Karpas-422 (cell line): ENCODE data around the gene CADM1. TPM values are rescaled to one million over a fixed set of nuclear protein-coding genes. Genes with fewer than 3 reads are reported as not detected.

Experiments
- DNase-seq: peaks from one replicate; pipeline ENCODE4 v3.0.0-alpha.2; 2015
- H2AFZ ChIP-seq: fragments of 200-600 bp; sonication (generic); 2 replicates; pipeline ENCODE4 v1.6.1; 2014; ENCODE audit warnings: antibody characterized with exemption, low read length, mixed read lengths
- H3K27ac ChIP-seq: fragments of 200-600 bp; sonication (generic); 2 replicates; pipeline ENCODE4 v1.5.1; 2014; ENCODE audit warnings: mild to moderate bottlenecking, low read length, moderate library complexity
- H3K27me3 ChIP-seq: fragments of 200-600 bp; sonication (generic); 2 replicates; pipeline ENCODE4 v1.6.1; 2014; ENCODE audit warnings: low read length, mixed read lengths
- H3K36me3 ChIP-seq: fragments of 200-600 bp; sonication (generic); 2 replicates; pipeline ENCODE4 v1.6.1; 2014; ENCODE audit warnings: low read length, mixed read lengths; ENCODE audit not compliant: insufficient read depth
- H3K4me1 ChIP-seq: fragments of 200-600 bp; sonication (generic); 2 replicates; pipeline ENCODE4 v1.6.1; 2014; ENCODE audit warnings: mild to moderate bottlenecking, low read length, mixed read lengths
- H3K4me2 ChIP-seq: fragments of 200-600 bp; sonication (generic); 2 replicates; pipeline ENCODE4 v1.6.1; 2014; ENCODE audit warnings: low read length, low read depth, mild to moderate bottlenecking; ENCODE audit not compliant: poor library complexity, severe bottlenecking
- H3K4me3 ChIP-seq: fragments of 200-600 bp; sonication (generic); 2 replicates; pipeline ENCODE4 v1.5.1; 2014; ENCODE audit warnings: mild to moderate bottlenecking, antibody characterized with exemption, low read length, mixed read lengths
- H3K79me2 ChIP-seq: fragments of 200-600 bp; sonication (generic); 2 replicates; pipeline ENCODE4 v1.6.1; 2014; ENCODE audit warnings: mild to moderate bottlenecking, low read length, mixed read lengths
- H3K9ac ChIP-seq: fragments of 200-600 bp; sonication (generic); 2 replicates; pipeline ENCODE4 v1.6.0; 2014; ENCODE audit warnings: low read length
- H3K9me2 ChIP-seq: fragments of 200-600 bp; sonication (generic), shearing (Covaris generic); replicated peaks from 2 replicates; pipeline ENCODE4 v1.6.0; 2014; ENCODE audit warnings: mild to moderate bottlenecking, low read length, moderate library complexity; ENCODE audit not compliant: insufficient read depth
- H3K9me3 ChIP-seq: fragments of 300-700, 200-600 bp; sonication (generic); 2 replicates; pipeline ENCODE4 v1.6.1; 2014; ENCODE audit warnings: low read length, mixed read lengths
- H4K20me1 ChIP-seq: fragments of 200-600 bp; sonication (generic); 2 replicates; pipeline ENCODE4 v1.6.1; 2014; ENCODE audit warnings: mild to moderate bottlenecking, antibody characterized with exemption, low read length, low read depth; ENCODE audit not compliant: insufficient read depth
- total RNA-seq: library from RNA; depleted of rRNA; stranded (reverse); fragments of >200 nt; shearing (Covaris generic); gene quantifications from 2 replicates; pipeline ENCODE4 v1.2.3, GENCODE V29; 2014; ENCODE audit warnings: low replicate concordance

The CADM1 gene
- total RNA-seq, 1 experiment from 2014 or later, result not detected

- no peaks in the 10 kb centered on the region for H3K27me3 ChIP-seq
- no peaks in the 10 kb centered on the region for H3K36me3 ChIP-seq
- H3K79me2 ChIP-seq, result no peaks in the 10 kb centered on the region
- no peaks in the 10 kb centered on the region for H3K9me2 ChIP-seq
- H3K4me2 ChIP-seq, result no peak overlapping the region
- H3K4me1 ChIP-seq, result no peaks in the 10 kb centered on the region
- H2AFZ ChIP-seq, result no peak overlapping the region
- no peak overlapping the region for H3K27ac ChIP-seq
- DNase-seq, result no peak
- H4K20me1 ChIP-seq, result no peaks in the 10 kb centered on the region
- no peak overlapping the region for H3K4me3 ChIP-seq
- no peaks in the 10 kb centered on the region for H3K9me3 ChIP-seq
- no peak overlapping the region for H3K9ac ChIP-seq
These were observed 206.9 kb downstream of the CADM1 start for GRCh38 chr11:115297330-115297729.

GRCh38 chr11:115291325-115291724, 212.9 kb downstream of the CADM1 start:
- H3K9ac ChIP-seq, result no peak overlapping the region
- no peak overlapping the region for H3K4me2 ChIP-seq
- H3K4me3 ChIP-seq, result no peak overlapping the region
- no peak overlapping the region for H3K27ac ChIP-seq
- DNase-seq, result no peak
- H3K4me1 ChIP-seq, result no peaks in the 10 kb centered on the region
- H2AFZ ChIP-seq, result no peak overlapping the region
- H3K36me3 ChIP-seq, result no peaks in the 10 kb centered on the region
- no peaks in the 10 kb centered on the region for H3K79me2 ChIP-seq
- H3K9me3 ChIP-seq, result no peaks in the 10 kb centered on the region
- H4K20me1 ChIP-seq, result no peaks in the 10 kb centered on the region
- H3K27me3 ChIP-seq, result no peaks in the 10 kb centered on the region
- no peaks in the 10 kb centered on the region for H3K9me2 ChIP-seq

GRCh38 chr11:115290893-115291292, 213.3 kb downstream of the CADM1 start:
- no peaks in the 10 kb centered on the region for H3K4me1 ChIP-seq
- no peak overlapping the region for H2AFZ ChIP-seq
- no peaks in the 10 kb centered on the region for H3K9me2 ChIP-seq
- H3K27me3 ChIP-seq, result no peaks in the 10 kb centered on the region
- no peaks in the 10 kb centered on the region for H3K79me2 ChIP-seq
- no peak overlapping the region for H3K27ac ChIP-seq
- no peak overlapping the region for H3K4me2 ChIP-seq
- H3K9ac ChIP-seq, result no peak overlapping the region
- no peaks in the 10 kb centered on the region for H3K36me3 ChIP-seq
- H4K20me1 ChIP-seq, result no peaks in the 10 kb centered on the region
- no peak overlapping the region for H3K4me3 ChIP-seq
- no peak for DNase-seq
- H3K9me3 ChIP-seq, result no peaks in the 10 kb centered on the region

- Histone ChIP-seq H3K36me3 (no peaks in the 10 kb centered on the region), H3K27ac (no peak overlapping the region), H3K9me2 (no peaks in the 10 kb centered on the region), H3K9me3 (no peaks in the 10 kb centered on the region), H3K4me3 (no peak overlapping the region), H4K20me1 (no peaks in the 10 kb centered on the region), H3K79me2 (no peaks in the 10 kb centered on the region), H2AFZ (no peak overlapping the region), H3K4me1 (no peaks in the 10 kb centered on the region), H3K9ac (no peak overlapping the region), H3K27me3 (no peaks in the 10 kb centered on the region), H3K4me2 (no peak overlapping the region)
- DNase-seq, result no peak
These were observed 213.7 kb downstream of the CADM1 start for GRCh38 chr11:115290479-115290878.

GRCh38 chr11:115287266-115287665, 216.9 kb downstream of the CADM1 start:
- Histone ChIP-seq H3K36me3 (no peaks in the 10 kb centered on the region), H3K9ac (no peak overlapping the region), H3K79me2 (no peaks in the 10 kb centered on the region), H3K27ac (no peak overlapping the region), H2AFZ (no peak overlapping the region), H3K9me3 (no peaks in the 10 kb centered on the region), H4K20me1 (no peaks in the 10 kb centered on the region), H3K4me3 (no peak overlapping the region), H3K4me1 (no peaks in the 10 kb centered on the region), H3K4me2 (no peak overlapping the region), H3K27me3 (no peaks in the 10 kb centered on the region), H3K9me2 (no peaks in the 10 kb centered on the region)
- no peak for DNase-seq

GRCh38 chr11:115286614-115287013, 217.6 kb downstream of the CADM1 start:
- Histone ChIP-seq H4K20me1 (no peaks in the 10 kb centered on the region), H3K9me3 (no peaks in the 10 kb centered on the region), H3K27me3 (no peaks in the 10 kb centered on the region), H3K27ac (no peak overlapping the region), H3K9ac (no peak overlapping the region), H3K4me1 (no peaks in the 10 kb centered on the region), H2AFZ (no peak overlapping the region), H3K4me2 (no peak overlapping the region), H3K36me3 (no peaks in the 10 kb centered on the region), H3K9me2 (no peaks in the 10 kb centered on the region), H3K79me2 (no peaks in the 10 kb centered on the region), H3K4me3 (no peak overlapping the region)
- DNase-seq, result no peak

GRCh38 chr11:115284773-115285172, 219.4 kb downstream of the CADM1 start:
- Histone ChIP-seq H3K9ac (no peak overlapping the region), H3K36me3 (no peaks in the 10 kb centered on the region), H3K27ac (no peak overlapping the region), H3K4me2 (no peak overlapping the region), H3K4me3 (no peak overlapping the region), H3K4me1 (no peaks in the 10 kb centered on the region), H3K9me3 (no peaks in the 10 kb centered on the region), H4K20me1 (no peaks in the 10 kb centered on the region), H3K79me2 (no peaks in the 10 kb centered on the region), H2AFZ (no peak overlapping the region), H3K9me2 (no peaks in the 10 kb centered on the region), H3K27me3 (no peaks in the 10 kb centered on the region)
- DNase-seq, result no peak

GRCh38 chr11:115282923-115283322, 221.3 kb downstream of the CADM1 start:
- Histone ChIP-seq H3K27me3 (no peaks in the 10 kb centered on the region), H3K36me3 (no peaks in the 10 kb centered on the region), H2AFZ (no peak overlapping the region), H3K4me2 (no peak overlapping the region), H3K79me2 (no peaks in the 10 kb centered on the region), H3K4me3 (no peak overlapping the region), H4K20me1 (no peaks in the 10 kb centered on the region), H3K27ac (no peak overlapping the region), H3K4me1 (no peaks in the 10 kb centered on the region), H3K9me3 (no peaks in the 10 kb centered on the region), H3K9ac (no peak overlapping the region), H3K9me2 (no peaks in the 10 kb centered on the region)
- no peak for DNase-seq

- Histone ChIP-seq H3K4me1 (no peaks in the 10 kb centered on the region), H3K27me3 (no peaks in the 10 kb centered on the region), H3K4me2 (no peak overlapping the region), H3K27ac (no peak overlapping the region), H3K36me3 (no peaks in the 10 kb centered on the region), H3K79me2 (no peaks in the 10 kb centered on the region), H3K9me3 (no peaks in the 10 kb centered on the region), H3K9ac (no peak overlapping the region), H3K9me2 (no peaks in the 10 kb centered on the region), H2AFZ (no peak overlapping the region), H3K4me3 (no peak overlapping the region), H4K20me1 (no peaks in the 10 kb centered on the region)
- DNase-seq, result no peak
These were observed 223.4 kb downstream of the CADM1 start for GRCh38 chr11:115280775-115281174.
